Trophoblast cell (in vitro differentiated cells and primary cell): ENCODE data around the gene ERAS.
A peak's percentile ranks its signal among the peaks of the same experiment; 100 is the strongest.

Experiments
- DNase-seq, 2 donors: peaks; one replicate each; pipeline ENCODE4 v3.0.0-alpha.2; 2016
- H2AFZ ChIP-seq: 2 replicates; pipeline ENCODE4 v1.6.1; 2013; ENCODE audit warnings: low read length, moderate library complexity, mild to moderate bottlenecking; ENCODE audit not compliant: insufficient read depth, poor library complexity
- H2AK5ac ChIP-seq: 2 replicates; pipeline ENCODE4 v1.6.1; 2013; ENCODE audit warnings: mild to moderate bottlenecking, low read length
- H2BK120ac ChIP-seq: 2 replicates; pipeline ENCODE4 v1.6.1; 2013; ENCODE audit warnings: low read length, mild to moderate bottlenecking, moderate library complexity; ENCODE audit not compliant: insufficient read depth, poor library complexity
- H2BK12ac ChIP-seq: 2 replicates; pipeline ENCODE4 v1.6.1; 2013; ENCODE audit warnings: mild to moderate bottlenecking, low read length, moderate library complexity
- H2BK5ac ChIP-seq: 2 replicates; pipeline ENCODE4 v1.6.1; 2013; ENCODE audit warnings: low read length, low read depth, moderate library complexity, mild to moderate bottlenecking; ENCODE audit not compliant: poor library complexity
- H3K14ac ChIP-seq: 2 replicates; pipeline ENCODE4 v1.6.1; 2013; ENCODE audit warnings: mild to moderate bottlenecking, low read length
- H3K18ac ChIP-seq: 2 replicates; pipeline ENCODE4 v1.6.1; 2013; ENCODE audit warnings: mild to moderate bottlenecking, low read length
- H3K23ac ChIP-seq: 2 replicates; pipeline ENCODE4 v1.6.1; 2013; ENCODE audit warnings: low read length
- H3K27ac ChIP-seq: 2 replicates; pipeline ENCODE4 v1.5.1; 2013; ENCODE audit warnings: low read depth, mild to moderate bottlenecking, inconsistent platforms, low read length, moderate library complexity
- H3K27me3 ChIP-seq: 2 replicates; pipeline ENCODE4 v1.6.1; 2013; ENCODE audit warnings: inconsistent platforms, mild to moderate bottlenecking, low read length, moderate library complexity; ENCODE audit not compliant: insufficient read depth
- H3K36me3 ChIP-seq, 2 experiments: 1 replicate in 1 of 2; 2 replicates in 1 of 2; pipeline ENCODE4 v1.6.1; 2013; ENCODE audit warnings: low read length in 2 of 2, mild to moderate bottlenecking in 2 of 2, moderate library complexity in 1 of 2; ENCODE audit not compliant: insufficient read depth in 2 of 2, control insufficient read depth in 1 of 2
- H3K4ac ChIP-seq: 2 replicates; pipeline ENCODE4 v1.6.1; 2013; ENCODE audit warnings: low read depth, mild to moderate bottlenecking, low read length, moderate library complexity
- H3K4me1 ChIP-seq, 2 experiments: 1 replicate in 1 of 2; 2 replicates in 1 of 2; pipeline ENCODE4 v1.6.1; 2013; ENCODE audit warnings: low read length in 2 of 2, mild to moderate bottlenecking in 2 of 2, moderate library complexity in 1 of 2; ENCODE audit not compliant: insufficient read depth in 2 of 2, control insufficient read depth in 1 of 2
- H3K4me2 ChIP-seq: 2 replicates; pipeline ENCODE4 v1.6.1; 2013; ENCODE audit warnings: inconsistent platforms, mild to moderate bottlenecking, low read length, moderate library complexity
- H3K4me3 ChIP-seq: 2 replicates; pipeline ENCODE4 v1.5.1; 2013; ENCODE audit warnings: mild to moderate bottlenecking, low read depth, low read length, inconsistent platforms
- H3K79me1 ChIP-seq: one replicate; pipeline ENCODE4 v1.6.1; 2013; ENCODE audit warnings: low read length
- H3K79me2 ChIP-seq: 2 replicates; pipeline ENCODE4 v1.6.1; 2013; ENCODE audit warnings: low read length, mild to moderate bottlenecking; ENCODE audit not compliant: control insufficient read depth, insufficient read depth, poor library complexity
- H3K9ac ChIP-seq: 2 replicates; pipeline ENCODE4 v1.6.1; 2013; ENCODE audit warnings: mild to moderate bottlenecking, low read length
- H3K9me3 ChIP-seq: 2 replicates; pipeline ENCODE4 v1.6.1; 2013; ENCODE audit warnings: low read depth, mild to moderate bottlenecking, control low read depth, inconsistent platforms, low read length; ENCODE audit not compliant: insufficient read depth
- H4K12ac ChIP-seq: 2 replicates; pipeline ENCODE4 v1.6.1; 2013; ENCODE audit warnings: low read depth, mild to moderate bottlenecking, low read length, moderate library complexity
- H4K8ac ChIP-seq: 2 replicates; pipeline ENCODE4 v1.6.1; 2013; ENCODE audit warnings: low read depth, mild to moderate bottlenecking, low read length, moderate library complexity
- H4K91ac ChIP-seq: one replicate; pipeline ENCODE4 v1.6.1; 2013; ENCODE audit warnings: low read depth, mild to moderate bottlenecking, low read length, moderate library complexity
- WGBS: extraction: QIAGEN DNeasy Blood & Tissue Kit; methylation state at CpG from one replicate; pipeline ENCODE4 v1.1.7; 2013; ENCODE audit warnings: missing lambda C conversion rate; ENCODE audit not compliant: insufficient read length, insufficient coverage; ENCODE audit errors: extremely low coverage; 5-methylcytosine and 5-hydroxymethylcytosine counted together

ERAS gene

GRCh38 chrX:48793935-48794334 is 32.4 kb upstream of the ERAS start:
- Histone ChIP-seq H3K18ac (peak overlapping the region; percentile 27), H4K12ac (peak overlapping the region; percentile 36), H3K79me2 (peaks cover 2% of the 10 kb centered on the region), H3K23ac (no peak overlapping the region), H3K14ac (peak overlapping the region; percentile 44), H3K9me3 (no peaks in the 10 kb centered on the region), H2BK12ac (peak overlapping the region; percentile 88), H3K36me3 (no peaks in the 10 kb centered on the region), H3K4me1 (peaks cover 19 to 21% of the 10 kb centered on the region in 2 experiments), H2BK120ac (peak overlapping the region; percentile 98), H3K4me2 (no peak overlapping the region), H3K4me3 (no peak overlapping the region), H3K9ac (no peak overlapping the region), H4K8ac (peak overlapping the region; percentile 62), H3K4ac (peak overlapping the region; percentile 58), H3K79me1 (peaks cover 23% of the 10 kb centered on the region), H3K27ac (no peak overlapping the region), H2AFZ (peak overlapping the region; percentile 45), H3K27me3 (no peaks in the 10 kb centered on the region), H4K91ac (peak overlapping the region; percentile 91), H2AK5ac (no peak overlapping the region), H2BK5ac (peak overlapping the region; percentile 19)
- DNase-seq, result no peak
- WGBS, result no CpG with 5 or more reads among the region's 4 CpGs

- peaks cover 2% of the 10 kb centered on the region for H3K79me2 ChIP-seq
- no peaks in the 10 kb centered on the region for H3K9me3 ChIP-seq
- no CpG with 5 or more reads among the region's 12 CpGs for WGBS
- no peaks in the 10 kb centered on the region for H3K36me3 ChIP-seq
- H2BK12ac ChIP-seq, result peak overlapping the region; percentile 88
- H3K4me1 ChIP-seq, result peaks cover 19 to 21% of the 10 kb centered on the region in 2 experiments
- peak overlapping the region; percentile 61 for H3K4ac ChIP-seq
- peak overlapping the region; percentile 79 for H3K27ac ChIP-seq
- peak overlapping the region; percentile 12 for H2BK5ac ChIP-seq
- no peak overlapping the region for H4K12ac ChIP-seq
- no peak overlapping the region for H2AFZ ChIP-seq
- H3K27me3 ChIP-seq, result no peaks in the 10 kb centered on the region
- peaks cover 23% of the 10 kb centered on the region for H3K79me1 ChIP-seq
- H3K4me2 ChIP-seq, result peak overlapping the region; percentile 48
- H3K18ac ChIP-seq, result peak overlapping the region; percentile 6
- H3K4me3 ChIP-seq, result no peak overlapping the region
- H4K8ac ChIP-seq, result no peak overlapping the region
- H4K91ac ChIP-seq, result peak overlapping the region; percentile 91
- peak in 1 of 2 donors; percentile 1 for DNase-seq
- peak overlapping the region; percentile 11 for H2AK5ac ChIP-seq
- peak overlapping the region; percentile 71 for H3K14ac ChIP-seq
- peak overlapping the region; percentile 98 for H2BK120ac ChIP-seq
- H3K9ac ChIP-seq, result no peak overlapping the region
- no peak overlapping the region for H3K23ac ChIP-seq
Measured at GRCh38 chrX:48794340-48794910, 31.9 kb upstream of the ERAS start.

- Histone ChIP-seq H3K23ac (no peak overlapping the region), H3K36me3 (no peaks in the 10 kb centered on the region), H2BK120ac (peak overlapping the region; percentile 98), H3K4ac (peak overlapping the region; percentile 61), H3K18ac (peak overlapping the region; percentile 6), H3K4me3 (no peak overlapping the region), H3K79me2 (peaks cover 2% of the 10 kb centered on the region), H3K4me2 (peak overlapping the region; percentile 48), H3K9ac (no peak overlapping the region), H3K14ac (peak overlapping the region; percentile 71), H2AFZ (no peak overlapping the region), H3K9me3 (no peaks in the 10 kb centered on the region), H4K12ac (peak overlapping the region; percentile 6), H3K4me1 (peaks cover 19 to 21% of the 10 kb centered on the region in 2 experiments), H2BK5ac (peak overlapping the region; percentile 92), H4K91ac (peak overlapping the region; percentile 91), H2AK5ac (peak overlapping the region; percentile 11), H3K79me1 (peaks cover 23% of the 10 kb centered on the region), H3K27me3 (no peaks in the 10 kb centered on the region), H4K8ac (peak overlapping the region; percentile 91), H3K27ac (peak overlapping the region; percentile 79), H2BK12ac (peak overlapping the region; percentile 88)
- no CpG with 5 or more reads among the region's 8 CpGs for WGBS
- DNase-seq, result peak; percentile 58 to 70
Measured at GRCh38 chrX:48794911-48795515, 31.3 kb upstream of the ERAS start.

GRCh38 chrX:48798318-48798717 is 28.0 kb upstream of the ERAS start:
- H4K8ac ChIP-seq, result no peak overlapping the region
- no peak overlapping the region for H3K4ac ChIP-seq
- H3K79me1 ChIP-seq, result peaks cover 31% of the 10 kb centered on the region
- H3K18ac ChIP-seq, result no peak overlapping the region
- no peak overlapping the region for H4K12ac ChIP-seq
- no peak overlapping the region for H3K14ac ChIP-seq
- H2BK12ac ChIP-seq, result peak overlapping the region; percentile 11
- no peak overlapping the region for H2BK120ac ChIP-seq
- peaks cover 6% of the 10 kb centered on the region for H3K79me2 ChIP-seq
- no peak overlapping the region for H2AK5ac ChIP-seq
- no peak overlapping the region for H3K4me3 ChIP-seq
- no peak for DNase-seq
- no peak overlapping the region for H4K91ac ChIP-seq
- H3K23ac ChIP-seq, result no peak overlapping the region
- H3K36me3 ChIP-seq, result peaks cover 1 to 2% of the 10 kb centered on the region in 2 experiments
- no CpG with 5 or more reads among the region's 2 CpGs for WGBS
- H3K4me1 ChIP-seq, result peaks cover 26 to 27% of the 10 kb centered on the region in 2 experiments
- no peak overlapping the region for H3K27ac ChIP-seq
- no peak overlapping the region for H2BK5ac ChIP-seq
- H3K4me2 ChIP-seq, result no peak overlapping the region
- H2AFZ ChIP-seq, result no peak overlapping the region
- no peaks in the 10 kb centered on the region for H3K27me3 ChIP-seq
- no peaks in the 10 kb centered on the region for H3K9me3 ChIP-seq
- H3K9ac ChIP-seq, result no peak overlapping the region
